ENCODE data around the gene SHISA6.

SHISA6 gene

GRCh38 chr17:11240841-11241610, at the start of gene SHISA6:
TSS of gene SHISA6 (plus strand) at chr17:11241213.
- Histone ChIP-seq H3K9ac (ENCODE audit: low read depth in 1 of 2, low read length in 2 of 2) (no peak within 1 kb of the TSS), H3K4me3 (ENCODE audit: low read length in 2 of 2) (no peak within 1 kb of the TSS), H3K27ac (ENCODE audit: low read depth in 2 of 2, low read length in 2 of 2) (no peak within 1 kb of the TSS)

GRCh38 chr17:11195801-11196200, 45.2 kb upstream of the SHISA6 start:
- Histone ChIP-seq H3K27me3 (ENCODE audit: control insufficient read depth in 2 of 2, insufficient read depth in 2 of 2, low read length in 2 of 2) (no peaks in the 10 kb centered on the region), H3K4me1 (ENCODE audit: control insufficient read depth in 2 of 2, insufficient read depth in 2 of 2, low read length in 2 of 2) (no peaks in the 10 kb centered on the region), H3K27ac (ENCODE audit: low read depth in 2 of 2, low read length in 2 of 2) (no peak overlapping the region), H3K9ac (ENCODE audit: low read depth in 1 of 2, low read length in 2 of 2) (no peak overlapping the region), H3K4me3 (ENCODE audit: low read length in 2 of 2) (no peak overlapping the region), H3K9me3 (ENCODE audit: control insufficient read depth in 2 of 2, low read length in 2 of 2) (no peaks in the 10 kb centered on the region), H3K36me3 (ENCODE audit: control insufficient read depth in 2 of 2, insufficient read depth in 2 of 2, low read length in 2 of 2) (no peaks in the 10 kb centered on the region)

More at GRCh38 chr17:11240841-11241610, at the start of gene SHISA6:
- H3K36me3 ChIP-seq (ENCODE audit: control insufficient read depth in 2 of 2, insufficient read depth in 2 of 2, low read length in 2 of 2) = no peaks in the 10 kb centered on the region
- no peaks in the 10 kb centered on the region for H3K9me3 ChIP-seq (ENCODE audit: control insufficient read depth in 2 of 2, low read length in 2 of 2)
- H3K4me1 ChIP-seq (ENCODE audit: control insufficient read depth in 2 of 2, insufficient read depth in 2 of 2, low read length in 2 of 2) = no peaks in the 10 kb centered on the region
- peaks cover 21 to 26% of the 10 kb centered on the region in 2 donors for H3K27me3 ChIP-seq (ENCODE audit: control insufficient read depth in 2 of 2, insufficient read depth in 2 of 2, low read length in 2 of 2)

GRCh38 chr17:11204991-11205390, 36.0 kb upstream of the SHISA6 start:
- no peaks in the 10 kb centered on the region for H3K4me1 ChIP-seq (ENCODE audit: control insufficient read depth in 2 of 2, insufficient read depth in 2 of 2, low read length in 2 of 2)
- H3K4me3 ChIP-seq (ENCODE audit: low read length in 2 of 2) = no peak overlapping the region
- no peaks in the 10 kb centered on the region for H3K9me3 ChIP-seq (ENCODE audit: control insufficient read depth in 2 of 2, low read length in 2 of 2)
- no peak overlapping the region for H3K9ac ChIP-seq (ENCODE audit: low read depth in 1 of 2, low read length in 2 of 2)
- no peak overlapping the region for H3K27ac ChIP-seq (ENCODE audit: low read depth in 2 of 2, low read length in 2 of 2)
- no peaks in the 10 kb centered on the region for H3K27me3 ChIP-seq (ENCODE audit: control insufficient read depth in 2 of 2, insufficient read depth in 2 of 2, low read length in 2 of 2)
- H3K36me3 ChIP-seq (ENCODE audit: control insufficient read depth in 2 of 2, insufficient read depth in 2 of 2, low read length in 2 of 2) = no peaks in the 10 kb centered on the region

- Histone ChIP-seq H3K27ac (ENCODE audit: low read depth in 2 of 2, low read length in 2 of 2) (no peak overlapping the region), H3K36me3 (ENCODE audit: control insufficient read depth in 2 of 2, insufficient read depth in 2 of 2, low read length in 2 of 2) (no peaks in the 10 kb centered on the region), H3K27me3 (ENCODE audit: control insufficient read depth in 2 of 2, insufficient read depth in 2 of 2, low read length in 2 of 2) (no peaks in the 10 kb centered on the region), H3K4me1 (ENCODE audit: control insufficient read depth in 2 of 2, insufficient read depth in 2 of 2, low read length in 2 of 2) (no peaks in the 10 kb centered on the region), H3K9ac (ENCODE audit: low read depth in 1 of 2, low read length in 2 of 2) (no peak overlapping the region), H3K9me3 (ENCODE audit: control insufficient read depth in 2 of 2, low read length in 2 of 2) (peaks cover 0 to 2% of the 10 kb centered on the region in 2 donors), H3K4me3 (ENCODE audit: low read length in 2 of 2) (no peak overlapping the region)
Measured at GRCh38 chr17:11205659-11206058, 35.4 kb upstream of the SHISA6 start.

GRCh38 chr17:11209906-11210305, 31.1 kb upstream of the SHISA6 start:
- H3K4me1 ChIP-seq (ENCODE audit: control insufficient read depth in 2 of 2, insufficient read depth in 2 of 2, low read length in 2 of 2) = no peaks in the 10 kb centered on the region
- H3K36me3 ChIP-seq (ENCODE audit: control insufficient read depth in 2 of 2, insufficient read depth in 2 of 2, low read length in 2 of 2) = no peaks in the 10 kb centered on the region
- no peak overlapping the region for H3K27ac ChIP-seq (ENCODE audit: low read depth in 2 of 2, low read length in 2 of 2)
- H3K9ac ChIP-seq (ENCODE audit: low read depth in 1 of 2, low read length in 2 of 2) = no peak overlapping the region
- H3K27me3 ChIP-seq (ENCODE audit: control insufficient read depth in 2 of 2, insufficient read depth in 2 of 2, low read length in 2 of 2) = no peaks in the 10 kb centered on the region
- peaks cover 0 to 2% of the 10 kb centered on the region in 2 donors for H3K9me3 ChIP-seq (ENCODE audit: control insufficient read depth in 2 of 2, low read length in 2 of 2)
- no peak overlapping the region for H3K4me3 ChIP-seq (ENCODE audit: low read length in 2 of 2)

- Histone ChIP-seq H3K27me3 (ENCODE audit: control insufficient read depth in 2 of 2, insufficient read depth in 2 of 2, low read length in 2 of 2) (no peaks in the 10 kb centered on the region), H3K9me3 (ENCODE audit: control insufficient read depth in 2 of 2, low read length in 2 of 2) (peaks cover 0 to 2% of the 10 kb centered on the region in 2 donors), H3K9ac (ENCODE audit: low read depth in 1 of 2, low read length in 2 of 2) (no peak overlapping the region), H3K4me3 (ENCODE audit: low read length in 2 of 2) (no peak overlapping the region), H3K27ac (ENCODE audit: low read depth in 2 of 2, low read length in 2 of 2) (no peak overlapping the region), H3K36me3 (ENCODE audit: control insufficient read depth in 2 of 2, insufficient read depth in 2 of 2, low read length in 2 of 2) (no peaks in the 10 kb centered on the region), H3K4me1 (ENCODE audit: control insufficient read depth in 2 of 2, insufficient read depth in 2 of 2, low read length in 2 of 2) (no peaks in the 10 kb centered on the region)
Measured at GRCh38 chr17:11212792-11213191, 28.2 kb upstream of the SHISA6 start.

- Histone ChIP-seq H3K36me3 (ENCODE audit: control insufficient read depth in 2 of 2, insufficient read depth in 2 of 2, low read length in 2 of 2) (no peaks in the 10 kb centered on the region), H3K9ac (ENCODE audit: low read depth in 1 of 2, low read length in 2 of 2) (no peak overlapping the region), H3K4me3 (ENCODE audit: low read length in 2 of 2) (no peak overlapping the region), H3K27me3 (ENCODE audit: control insufficient read depth in 2 of 2, insufficient read depth in 2 of 2, low read length in 2 of 2) (no peaks in the 10 kb centered on the region), H3K27ac (ENCODE audit: low read depth in 2 of 2, low read length in 2 of 2) (no peak overlapping the region), H3K9me3 (ENCODE audit: control insufficient read depth in 2 of 2, low read length in 2 of 2) (no peaks in the 10 kb centered on the region), H3K4me1 (ENCODE audit: control insufficient read depth in 2 of 2, insufficient read depth in 2 of 2, low read length in 2 of 2) (no peaks in the 10 kb centered on the region)
Measured at GRCh38 chr17:11216976-11217375, 24.0 kb upstream of the SHISA6 start.

- Histone ChIP-seq H3K9ac (ENCODE audit: low read depth in 1 of 2, low read length in 2 of 2) (no peak overlapping the region), H3K4me3 (ENCODE audit: low read length in 2 of 2) (no peak overlapping the region), H3K27me3 (ENCODE audit: control insufficient read depth in 2 of 2, insufficient read depth in 2 of 2, low read length in 2 of 2) (no peaks in the 10 kb centered on the region), H3K36me3 (ENCODE audit: control insufficient read depth in 2 of 2, insufficient read depth in 2 of 2, low read length in 2 of 2) (no peaks in the 10 kb centered on the region), H3K27ac (ENCODE audit: low read depth in 2 of 2, low read length in 2 of 2) (no peak overlapping the region), H3K4me1 (ENCODE audit: control insufficient read depth in 2 of 2, insufficient read depth in 2 of 2, low read length in 2 of 2) (no peaks in the 10 kb centered on the region), H3K9me3 (ENCODE audit: control insufficient read depth in 2 of 2, low read length in 2 of 2) (no peaks in the 10 kb centered on the region)
Measured at GRCh38 chr17:11221196-11221595, 19.8 kb upstream of the SHISA6 start.

GRCh38 chr17:11221721-11222120, 19.3 kb upstream of the SHISA6 start:
- H3K27me3 ChIP-seq (ENCODE audit: control insufficient read depth in 2 of 2, insufficient read depth in 2 of 2, low read length in 2 of 2) = no peaks in the 10 kb centered on the region
- H3K9ac ChIP-seq (ENCODE audit: low read depth in 1 of 2, low read length in 2 of 2) = no peak overlapping the region
- H3K27ac ChIP-seq (ENCODE audit: low read depth in 2 of 2, low read length in 2 of 2) = no peak overlapping the region
- H3K36me3 ChIP-seq (ENCODE audit: control insufficient read depth in 2 of 2, insufficient read depth in 2 of 2, low read length in 2 of 2) = no peaks in the 10 kb centered on the region
- no peak overlapping the region for H3K4me3 ChIP-seq (ENCODE audit: low read length in 2 of 2)
- H3K4me1 ChIP-seq (ENCODE audit: control insufficient read depth in 2 of 2, insufficient read depth in 2 of 2, low read length in 2 of 2) = no peaks in the 10 kb centered on the region
- no peaks in the 10 kb centered on the region for H3K9me3 ChIP-seq (ENCODE audit: control insufficient read depth in 2 of 2, low read length in 2 of 2)

- Histone ChIP-seq H3K9me3 (ENCODE audit: control insufficient read depth in 2 of 2, low read length in 2 of 2) (no peaks in the 10 kb centered on the region), H3K4me1 (ENCODE audit: control insufficient read depth in 2 of 2, insufficient read depth in 2 of 2, low read length in 2 of 2) (no peaks in the 10 kb centered on the region), H3K36me3 (ENCODE audit: control insufficient read depth in 2 of 2, insufficient read depth in 2 of 2, low read length in 2 of 2) (no peaks in the 10 kb centered on the region), H3K9ac (ENCODE audit: low read depth in 1 of 2, low read length in 2 of 2) (no peak overlapping the region), H3K27me3 (ENCODE audit: control insufficient read depth in 2 of 2, insufficient read depth in 2 of 2, low read length in 2 of 2) (peaks cover 21 to 26% of the 10 kb centered on the region in 2 donors), H3K27ac (ENCODE audit: low read depth in 2 of 2, low read length in 2 of 2) (no peak overlapping the region), H3K4me3 (ENCODE audit: low read length in 2 of 2) (no peak overlapping the region)
Measured at GRCh38 chr17:11238705-11239104, 2.3 kb upstream of the SHISA6 start.

Measured in mucosa of rectum (tissue), 2 donors.